Osteoblast (primary cell): ENCODE data around the gene ALPL. TPM values are rescaled to one million over a fixed set of nuclear protein-coding genes. Genes with fewer than 3 reads are reported as not detected.

Experiments
- DNase-seq: peaks from one replicate; pipeline ENCODE4 v3.0.0; 2011; ENCODE audit warnings: low spot score, mixed read lengths; ENCODE audit not compliant: insufficient read length; ENCODE audit errors: missing footprints
- H2AFZ ChIP-seq: 2 replicates; pipeline ENCODE4 v1.6.0; 2011; ENCODE audit warnings: mild to moderate bottlenecking, low read length
- H3K27ac ChIP-seq: 2 replicates; pipeline ENCODE4 v1.5.1; 2011; ENCODE audit warnings: mild to moderate bottlenecking, low read depth, low read length, moderate library complexity
- H3K27me3 ChIP-seq: 2 replicates; pipeline ENCODE4 v1.6.0; 2012; ENCODE audit warnings: mild to moderate bottlenecking, control low read depth, inconsistent platforms, low read length, moderate library complexity; ENCODE audit not compliant: insufficient read depth
- H3K36me3 ChIP-seq: 2 replicates; pipeline ENCODE4 v1.5.1; 2011; ENCODE audit warnings: mild to moderate bottlenecking, low read length, control low read depth, moderate library complexity; ENCODE audit not compliant: insufficient read depth
- H3K4me1 ChIP-seq: 2 replicates; pipeline ENCODE4 v1.5.1; 2011; ENCODE audit warnings: mild to moderate bottlenecking, low read length, control low read depth, moderate library complexity; ENCODE audit not compliant: insufficient read depth
- H3K4me2 ChIP-seq: 2 replicates; pipeline ENCODE4 v1.6.0; 2011; ENCODE audit warnings: mild to moderate bottlenecking, low read length; ENCODE audit not compliant: insufficient read depth
- H3K4me3 ChIP-seq: fragments of 200-600 bp; sonication (generic); 3 replicates; pipeline ENCODE4 v1.5.1; 2012; ENCODE audit warnings: mild to moderate bottlenecking, low read length, inconsistent platforms; ENCODE audit not compliant: insufficient read depth
- H3K79me2 ChIP-seq: 2 replicates; pipeline ENCODE4 v1.6.0; 2012; ENCODE audit warnings: mild to moderate bottlenecking, low read length, control low read depth, inconsistent platforms; ENCODE audit not compliant: insufficient read depth
- H3K9me3 ChIP-seq: 2 replicates; pipeline ENCODE4 v1.5.1; 2011; ENCODE audit warnings: low read depth, low read length, control low read depth
- H4K20me1 ChIP-seq: 2 replicates; pipeline ENCODE4 v1.6.0; 2012; ENCODE audit warnings: mild to moderate bottlenecking, low read length, control low read depth; ENCODE audit not compliant: insufficient read depth
- total RNA-seq: library from RNA; depleted of rRNA; stranded (reverse); fragments of >200 nt; gene quantifications from 2 replicates; pipeline ENCODE4 v1.2.3, GENCODE V29; 2012
- TF ChIP-seq, protein P1 (sequence below): IDR thresholded peaks from 2 replicates; pipeline ENCODE4 v1.5.1; 2011; ENCODE audit warnings: mild to moderate bottlenecking, low read depth, low read length, moderate library complexity; ENCODE audit errors: extremely low read depth

The ALPL gene
- total RNA-seq, 1 donor, result 8.0 TPM

DNA sequence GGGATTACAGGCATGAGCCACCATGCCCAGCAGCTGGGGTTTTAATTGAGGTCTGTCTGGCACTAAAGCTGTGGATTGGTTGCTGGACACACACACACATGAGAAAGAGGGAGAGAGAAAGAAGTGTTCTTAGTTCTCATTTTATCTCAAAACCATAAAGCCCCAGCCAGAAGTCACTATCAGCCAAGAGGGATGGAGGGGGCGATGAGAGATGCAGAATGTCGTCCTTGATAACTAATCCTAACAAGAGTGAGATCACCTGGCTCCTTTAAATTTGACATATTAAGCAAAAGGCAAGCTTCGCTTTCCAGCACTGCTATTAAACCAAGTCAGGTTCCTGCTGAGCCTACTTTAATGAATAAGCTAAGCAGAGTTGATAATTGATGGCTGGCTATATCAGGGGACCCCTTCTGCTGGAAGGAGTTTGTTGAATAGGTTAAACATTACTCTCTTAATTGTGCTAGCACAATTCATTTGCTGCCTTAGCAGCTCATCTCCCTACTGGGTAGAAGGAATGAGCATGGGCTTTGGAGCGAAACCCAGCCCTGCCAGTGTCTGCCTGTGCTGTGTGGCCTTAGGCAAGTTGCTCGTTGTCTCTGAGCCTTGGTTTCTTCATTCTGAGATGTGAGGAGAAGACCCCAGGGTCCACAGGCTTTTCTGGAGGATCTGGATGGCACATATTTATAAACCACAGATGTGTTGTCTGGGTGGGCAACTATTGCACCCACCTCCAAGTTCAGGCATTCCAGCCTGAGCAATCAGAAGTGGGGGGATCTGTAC is 50.8 kb downstream of the ALPL start:
- peaks cover 6% of the 10 kb centered on the region for H3K4me1 ChIP-seq
- no peaks in the 10 kb centered on the region for H4K20me1 ChIP-seq
- H3K4me2 ChIP-seq, result no peak overlapping the region
- H3K27me3 ChIP-seq, result peaks cover 4% of the 10 kb centered on the region
- H3K36me3 ChIP-seq, result peaks cover 9% of the 10 kb centered on the region
- H3K4me3 ChIP-seq, result no peak overlapping the region
- TF ChIP-seq, protein P1, sequence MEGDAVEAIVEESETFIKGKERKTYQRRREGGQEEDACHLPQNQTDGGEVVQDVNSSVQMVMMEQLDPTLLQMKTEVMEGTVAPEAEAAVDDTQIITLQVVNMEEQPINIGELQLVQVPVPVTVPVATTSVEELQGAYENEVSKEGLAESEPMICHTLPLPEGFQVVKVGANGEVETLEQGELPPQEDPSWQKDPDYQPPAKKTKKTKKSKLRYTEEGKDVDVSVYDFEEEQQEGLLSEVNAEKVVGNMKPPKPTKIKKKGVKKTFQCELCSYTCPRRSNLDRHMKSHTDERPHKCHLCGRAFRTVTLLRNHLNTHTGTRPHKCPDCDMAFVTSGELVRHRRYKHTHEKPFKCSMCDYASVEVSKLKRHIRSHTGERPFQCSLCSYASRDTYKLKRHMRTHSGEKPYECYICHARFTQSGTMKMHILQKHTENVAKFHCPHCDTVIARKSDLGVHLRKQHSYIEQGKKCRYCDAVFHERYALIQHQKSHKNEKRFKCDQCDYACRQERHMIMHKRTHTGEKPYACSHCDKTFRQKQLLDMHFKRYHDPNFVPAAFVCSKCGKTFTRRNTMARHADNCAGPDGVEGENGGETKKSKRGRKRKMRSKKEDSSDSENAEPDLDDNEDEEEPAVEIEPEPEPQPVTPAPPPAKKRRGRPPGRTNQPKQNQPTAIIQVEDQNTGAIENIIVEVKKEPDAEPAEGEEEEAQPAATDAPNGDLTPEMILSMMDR, result no peak
- H3K79me2 ChIP-seq, result no peaks in the 10 kb centered on the region
- no peak overlapping the region for H2AFZ ChIP-seq
- no peak overlapping the region for H3K27ac ChIP-seq
- no peaks in the 10 kb centered on the region for H3K9me3 ChIP-seq
- peak; percentile 19 for DNase-seq

GRCh38 chr1:21560916-21561638 is 51.9 kb downstream of the ALPL start:
- no peak overlapping the region for H2AFZ ChIP-seq
- H3K36me3 ChIP-seq, result peaks cover 9% of the 10 kb centered on the region
- no peak overlapping the region for H3K4me2 ChIP-seq
- peak; percentile 64 for DNase-seq
- H3K4me1 ChIP-seq, result peaks cover 11% of the 10 kb centered on the region
- H4K20me1 ChIP-seq, result no peaks in the 10 kb centered on the region
- no peak overlapping the region for H3K4me3 ChIP-seq
- no peak overlapping the region for H3K27ac ChIP-seq
- H3K27me3 ChIP-seq, result peaks cover 4% of the 10 kb centered on the region
- TF ChIP-seq, protein P1, result no peak
- no peaks in the 10 kb centered on the region for H3K79me2 ChIP-seq
- no peaks in the 10 kb centered on the region for H3K9me3 ChIP-seq

DNA sequence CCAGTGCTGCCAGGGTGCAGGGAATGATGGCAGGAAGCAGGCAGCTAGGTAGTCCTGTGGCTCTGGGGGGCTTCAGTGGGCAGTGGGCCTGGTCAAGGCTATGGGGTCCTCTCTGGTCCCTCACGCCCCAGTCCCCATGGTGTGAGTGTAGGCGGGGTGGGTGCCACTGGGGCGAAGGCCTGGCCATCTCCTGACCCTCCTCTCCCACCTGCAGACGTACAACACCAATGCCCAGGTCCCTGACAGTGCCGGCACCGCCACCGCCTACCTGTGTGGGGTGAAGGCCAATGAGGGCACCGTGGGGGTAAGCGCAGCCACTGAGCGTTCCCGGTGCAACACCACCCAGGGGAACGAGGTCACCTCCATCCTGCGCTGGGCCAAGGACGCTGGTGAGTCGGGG is 53.7 kb downstream of the ALPL start:
- no peak overlapping the region for H2AFZ ChIP-seq
- H3K36me3 ChIP-seq, result no peaks in the 10 kb centered on the region
- H4K20me1 ChIP-seq, result no peaks in the 10 kb centered on the region
- H3K4me2 ChIP-seq, result no peak overlapping the region
- H3K27me3 ChIP-seq, result no peaks in the 10 kb centered on the region
- H3K79me2 ChIP-seq, result no peaks in the 10 kb centered on the region
- H3K27ac ChIP-seq, result no peak overlapping the region
- DNase-seq, result peak; percentile 53
- no peak overlapping the region for H3K4me3 ChIP-seq
- no peaks in the 10 kb centered on the region for H3K9me3 ChIP-seq
- TF ChIP-seq, protein P1, result no peak
- H3K4me1 ChIP-seq, result peaks cover 23% of the 10 kb centered on the region

- H3K36me3 ChIP-seq, result no peaks in the 10 kb centered on the region
Observed at GRCh38 chr1:21563971-21564370, 54.7 kb downstream of the ALPL start.

More at GRCh38 chr1:21563971-21564370, 54.7 kb downstream of the ALPL start:
- TF ChIP-seq, protein P1, result no peak
- H3K27ac ChIP-seq, result no peak overlapping the region
- no peaks in the 10 kb centered on the region for H3K79me2 ChIP-seq
- peaks cover 33% of the 10 kb centered on the region for H3K4me1 ChIP-seq
- no peak overlapping the region for H2AFZ ChIP-seq
- no peaks in the 10 kb centered on the region for H3K27me3 ChIP-seq
- H4K20me1 ChIP-seq, result no peaks in the 10 kb centered on the region
- no peaks in the 10 kb centered on the region for H3K9me3 ChIP-seq
- H3K4me2 ChIP-seq, result no peak overlapping the region
- peak; percentile 63 for DNase-seq
- no peak overlapping the region for H3K4me3 ChIP-seq
